LNCAP (cell line): ENCODE data around the gene KRTAP10-12.

ENCODE experiments used
- TF ChIP-seq, protein P1 (sequence below): fragments of 450-650 bp; IDR thresholded peaks from 2 replicates; pipeline ENCODE4 v1.5.1; 2017; ENCODE audit warnings: mild to moderate bottlenecking

KRTAP10-12 gene

DNA sequence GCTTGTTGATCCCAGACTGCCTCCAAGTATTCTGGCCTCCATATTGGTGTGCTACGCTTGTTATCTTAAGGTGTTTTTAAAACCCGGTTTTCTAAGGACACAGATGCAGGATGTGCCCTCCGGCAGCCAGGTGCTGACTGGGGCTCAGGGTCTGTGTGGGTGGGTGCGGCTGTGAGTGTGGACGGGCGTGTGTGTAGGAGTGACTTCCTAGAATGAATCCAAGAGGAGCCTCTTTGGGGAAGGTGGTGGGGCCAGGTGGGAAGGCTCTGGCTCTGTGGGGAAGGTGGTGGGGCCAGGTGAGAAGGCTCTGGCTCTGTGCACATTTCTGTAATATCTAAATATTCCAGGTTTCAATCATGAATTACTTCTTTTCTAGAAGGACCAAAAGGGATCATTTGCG, 27.2 kb downstream of the KRTAP10-12 start:
- TF ChIP-seq, protein P1, sequence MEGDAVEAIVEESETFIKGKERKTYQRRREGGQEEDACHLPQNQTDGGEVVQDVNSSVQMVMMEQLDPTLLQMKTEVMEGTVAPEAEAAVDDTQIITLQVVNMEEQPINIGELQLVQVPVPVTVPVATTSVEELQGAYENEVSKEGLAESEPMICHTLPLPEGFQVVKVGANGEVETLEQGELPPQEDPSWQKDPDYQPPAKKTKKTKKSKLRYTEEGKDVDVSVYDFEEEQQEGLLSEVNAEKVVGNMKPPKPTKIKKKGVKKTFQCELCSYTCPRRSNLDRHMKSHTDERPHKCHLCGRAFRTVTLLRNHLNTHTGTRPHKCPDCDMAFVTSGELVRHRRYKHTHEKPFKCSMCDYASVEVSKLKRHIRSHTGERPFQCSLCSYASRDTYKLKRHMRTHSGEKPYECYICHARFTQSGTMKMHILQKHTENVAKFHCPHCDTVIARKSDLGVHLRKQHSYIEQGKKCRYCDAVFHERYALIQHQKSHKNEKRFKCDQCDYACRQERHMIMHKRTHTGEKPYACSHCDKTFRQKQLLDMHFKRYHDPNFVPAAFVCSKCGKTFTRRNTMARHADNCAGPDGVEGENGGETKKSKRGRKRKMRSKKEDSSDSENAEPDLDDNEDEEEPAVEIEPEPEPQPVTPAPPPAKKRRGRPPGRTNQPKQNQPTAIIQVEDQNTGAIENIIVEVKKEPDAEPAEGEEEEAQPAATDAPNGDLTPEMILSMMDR: no peak

DNA sequence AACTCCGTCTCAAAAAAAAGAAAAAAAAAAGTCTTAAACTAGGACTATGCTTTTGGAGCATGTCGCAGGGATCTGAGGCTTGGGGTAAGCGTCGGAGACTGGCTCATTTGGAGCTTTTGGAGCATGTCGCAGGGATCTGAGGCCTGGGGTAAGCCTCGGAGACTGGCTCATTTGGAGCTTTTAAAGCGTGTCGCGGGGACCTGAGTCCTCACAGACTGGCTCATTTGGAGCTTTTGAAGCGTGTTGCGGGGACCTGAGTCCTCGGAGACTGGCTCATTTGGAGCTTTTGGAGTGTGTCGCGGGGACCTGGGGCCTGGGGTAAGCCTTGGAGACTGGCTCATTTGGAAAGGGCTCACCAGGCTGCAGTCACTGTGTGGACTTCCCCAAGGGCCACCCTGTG, 28.0 kb downstream of the KRTAP10-12 start:
- TF ChIP-seq, protein P1: no peak

DNA sequence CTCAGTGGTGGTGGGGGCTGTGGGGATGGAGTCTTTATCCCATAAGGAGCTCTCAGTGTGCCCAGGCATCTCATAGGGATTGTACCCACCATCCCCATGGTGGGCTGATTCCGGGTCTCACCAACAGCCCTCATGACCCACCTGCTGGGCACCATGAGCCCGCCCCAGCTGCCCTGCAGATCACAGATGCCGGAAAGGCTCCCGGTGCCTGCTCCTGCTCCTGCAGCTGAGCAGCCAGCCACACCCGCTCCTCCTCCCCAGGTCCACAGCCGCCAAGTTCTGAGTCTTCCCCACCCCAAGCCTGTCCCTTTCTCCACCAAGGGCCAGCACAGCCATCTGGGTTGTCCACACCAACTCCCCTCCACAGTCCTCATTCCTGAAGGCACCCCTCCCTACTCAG, 29.9 kb downstream of the KRTAP10-12 start:
- TF ChIP-seq, protein P1: no peak

DNA sequence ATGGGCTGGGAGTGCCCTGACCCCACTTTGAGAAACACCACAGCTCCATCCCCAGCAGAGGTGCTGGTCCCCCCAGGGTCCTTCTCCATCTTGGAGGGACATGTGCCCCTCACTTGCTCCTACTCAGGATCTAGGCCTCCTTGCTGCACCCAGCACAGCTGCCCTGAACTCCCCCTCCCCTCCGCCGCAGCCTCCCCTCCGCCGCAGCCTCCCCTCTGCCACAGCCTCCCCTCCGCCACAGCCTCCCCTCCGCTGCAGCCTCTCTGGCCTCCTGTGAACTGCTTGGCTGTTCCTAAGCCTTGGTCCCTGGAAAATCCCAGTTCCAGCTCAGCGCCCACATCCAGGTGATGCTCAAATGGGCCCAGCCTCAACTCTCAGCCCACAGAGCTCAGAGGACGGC, 30.3 kb downstream of the KRTAP10-12 start:
- TF ChIP-seq, protein P1: no peak

DNA sequence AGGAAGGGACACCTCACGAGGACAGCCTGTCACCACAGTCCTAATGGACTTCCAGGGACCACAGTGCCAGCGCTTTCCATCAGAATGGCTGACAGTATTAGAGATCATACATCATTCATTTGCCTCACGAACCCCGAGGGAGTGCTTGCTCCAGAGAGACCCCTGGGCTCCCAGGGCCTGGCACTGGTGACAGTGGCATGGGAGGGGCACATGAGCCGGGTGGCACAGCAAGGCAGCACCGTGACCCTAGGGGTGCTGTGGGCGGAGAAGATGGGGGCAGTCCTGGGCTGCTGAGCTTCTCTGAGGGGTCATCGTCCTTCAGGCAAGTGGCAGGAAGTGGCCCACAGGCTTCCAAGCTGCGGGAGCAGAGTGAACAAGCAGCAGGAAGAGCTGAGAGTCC, 30.8 kb downstream of the KRTAP10-12 start:
- TF ChIP-seq, protein P1: no peak

DNA sequence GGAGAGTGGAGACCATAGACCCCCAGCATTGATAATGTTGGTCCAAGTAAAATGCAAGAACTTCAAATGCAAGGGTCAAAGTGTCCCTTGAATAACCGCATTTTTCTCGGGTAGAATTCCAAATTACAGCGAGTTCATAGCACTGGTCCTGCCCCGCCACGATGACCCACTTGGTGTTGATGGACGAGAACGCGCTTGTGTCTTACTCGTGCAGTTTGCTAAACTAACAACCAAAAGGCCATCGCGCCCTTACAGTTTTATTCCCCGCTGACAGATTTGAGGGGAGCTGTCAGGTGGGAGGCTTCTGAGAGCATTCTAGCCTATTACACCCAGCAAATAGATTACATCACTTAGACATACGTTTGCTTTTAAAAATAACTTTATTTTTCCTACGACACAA, 31.7 kb downstream of the KRTAP10-12 start:
- TF ChIP-seq, protein P1: no peak

DNA sequence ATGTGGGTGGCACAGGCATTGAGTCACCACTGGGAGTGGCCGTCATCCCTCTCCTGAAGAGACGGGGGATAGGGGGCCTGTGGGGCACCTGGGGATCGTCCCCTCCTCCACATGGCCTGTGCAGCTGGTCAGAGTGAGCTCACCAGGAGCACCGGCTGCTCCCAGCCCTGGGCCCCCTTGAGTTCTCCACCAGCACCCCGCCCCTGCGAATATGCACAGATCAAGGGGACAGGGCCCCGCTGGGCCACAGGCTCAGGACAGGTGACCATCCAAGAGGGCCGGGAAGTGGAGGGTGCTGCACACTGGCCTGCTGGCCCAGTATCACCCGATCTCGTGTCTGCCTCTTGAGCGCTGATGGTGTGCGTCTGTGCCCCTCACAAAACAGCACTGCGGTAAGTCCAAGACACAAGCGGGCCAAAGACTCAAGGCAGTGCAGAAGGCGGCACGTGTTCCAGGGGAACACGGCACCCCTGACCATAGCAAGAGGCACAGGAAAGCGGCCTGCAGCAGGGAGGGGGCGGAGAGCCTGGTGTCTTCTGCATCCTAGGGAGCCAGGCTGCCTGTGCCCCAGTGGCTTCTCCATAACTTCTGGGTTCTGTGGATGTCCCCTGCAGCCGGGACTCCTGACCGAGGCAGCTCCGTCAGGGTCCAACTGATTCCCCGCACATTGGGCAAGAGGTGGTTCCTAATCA, 32.5 kb downstream of the KRTAP10-12 start:
- TF ChIP-seq, protein P1: no peak

DNA sequence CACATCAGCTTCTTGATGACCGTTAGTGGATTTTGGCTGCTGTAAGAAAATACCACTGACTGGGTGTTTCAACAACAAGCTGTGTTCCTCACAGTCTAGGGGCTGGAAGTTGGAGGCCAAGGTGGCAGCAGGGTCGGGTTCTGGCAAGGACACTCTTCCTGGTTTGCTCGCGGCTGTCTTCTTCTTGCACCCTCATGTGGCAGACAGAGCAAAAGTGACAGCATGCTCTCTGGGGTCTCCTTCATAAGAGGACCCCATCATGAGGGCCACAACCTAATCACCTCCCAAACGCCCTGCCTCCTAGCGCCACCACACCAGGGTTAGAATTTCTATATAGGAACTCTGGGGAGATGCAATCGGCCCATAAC, 33.0 kb downstream of the KRTAP10-12 start:
- TF ChIP-seq, protein P1: no peak
